ENCODE measurements around the gene PTBP3. TPM values are rescaled to one million over a fixed set of nuclear protein-coding genes. Genes with fewer than 3 reads are reported as not detected.

Gene PTBP3
- total RNA-seq, 1 donor from 2014 or later = 94.0 TPM

GRCh38 chr9:112332214-112332613 is 1.2 kb downstream of the PTBP3 start:
- H3K36me3 Mint-ChIP-seq (ENCODE audit: low read depth, unreplicated experiment) = peaks cover 5% of the 10 kb centered on the region
- H3K9me3 Mint-ChIP-seq (ENCODE audit: unreplicated experiment) = no peaks in the 10 kb centered on the region
- H3K4me3 Mint-ChIP-seq (ENCODE audit: unreplicated experiment) = peak overlapping the region; percentile 99
- DNase-seq (ENCODE audit: low spot score) = no peak
- H3K4me1 Mint-ChIP-seq (ENCODE audit: unreplicated experiment) = peaks cover 27% of the 10 kb centered on the region
- no peak for TF ChIP-seq CTCF (IDR thresholded peaks at IDR 0.05; ENCODE audit: unreplicated experiment)
- H3K27me3 Mint-ChIP-seq (ENCODE audit: unreplicated experiment) = peaks cover 12% of the 10 kb centered on the region
- H3K27ac Mint-ChIP-seq (ENCODE audit: unreplicated experiment) = peak overlapping the region; percentile 97

- H3K4me3 Mint-ChIP-seq (ENCODE audit: unreplicated experiment) = peak overlapping the region; percentile 99
- H3K27ac Mint-ChIP-seq (ENCODE audit: unreplicated experiment) = no peak overlapping the region
- peaks cover 27% of the 10 kb centered on the region for H3K4me1 Mint-ChIP-seq (ENCODE audit: unreplicated experiment)
- H3K9me3 Mint-ChIP-seq (ENCODE audit: unreplicated experiment) = no peaks in the 10 kb centered on the region
- DNase-seq (ENCODE audit: low spot score) = no peak
- no peak for TF ChIP-seq CTCF (IDR thresholded peaks at IDR 0.05; ENCODE audit: unreplicated experiment)
- H3K36me3 Mint-ChIP-seq (ENCODE audit: low read depth, unreplicated experiment) = peaks cover 5% of the 10 kb centered on the region
- peaks cover 12% of the 10 kb centered on the region for H3K27me3 Mint-ChIP-seq (ENCODE audit: unreplicated experiment)
Measured at GRCh38 chr9:112331674-112331952, 1.8 kb downstream of the PTBP3 start.

GRCh38 chr9:112328545-112328944 is 4.9 kb downstream of the PTBP3 start:
- H3K27me3 Mint-ChIP-seq (ENCODE audit: unreplicated experiment) = peaks cover 5% of the 10 kb centered on the region
- H3K36me3 Mint-ChIP-seq (ENCODE audit: low read depth, unreplicated experiment) = peaks cover 5% of the 10 kb centered on the region
- no peak for DNase-seq (ENCODE audit: low spot score)
- no peak for TF ChIP-seq CTCF (IDR thresholded peaks at IDR 0.05; ENCODE audit: unreplicated experiment)
- no peak overlapping the region for H3K4me3 Mint-ChIP-seq (ENCODE audit: unreplicated experiment)
- peaks cover 34% of the 10 kb centered on the region for H3K4me1 Mint-ChIP-seq (ENCODE audit: unreplicated experiment)
- no peaks in the 10 kb centered on the region for H3K9me3 Mint-ChIP-seq (ENCODE audit: unreplicated experiment)
- no peak overlapping the region for H3K27ac Mint-ChIP-seq (ENCODE audit: unreplicated experiment)

GRCh38 chr9:112327718-112328450 is 5.5 kb downstream of the PTBP3 start:
- no peak overlapping the region for H3K27ac Mint-ChIP-seq (ENCODE audit: unreplicated experiment)
- no peak for DNase-seq (ENCODE audit: low spot score)
- H3K27me3 Mint-ChIP-seq (ENCODE audit: unreplicated experiment) = peaks cover 6% of the 10 kb centered on the region
- TF ChIP-seq CTCF (IDR thresholded peaks at IDR 0.05; ENCODE audit: unreplicated experiment) = no peak
- no peaks in the 10 kb centered on the region for H3K9me3 Mint-ChIP-seq (ENCODE audit: unreplicated experiment)
- H3K36me3 Mint-ChIP-seq (ENCODE audit: low read depth, unreplicated experiment) = peaks cover 5% of the 10 kb centered on the region
- no peak overlapping the region for H3K4me3 Mint-ChIP-seq (ENCODE audit: unreplicated experiment)
- peaks cover 39% of the 10 kb centered on the region for H3K4me1 Mint-ChIP-seq (ENCODE audit: unreplicated experiment)

GRCh38 chr9:112326194-112326593 is 7.2 kb downstream of the PTBP3 start:
- no peak for DNase-seq (ENCODE audit: low spot score)
- peaks cover 4% of the 10 kb centered on the region for H3K27me3 Mint-ChIP-seq (ENCODE audit: unreplicated experiment)
- no peaks in the 10 kb centered on the region for H3K9me3 Mint-ChIP-seq (ENCODE audit: unreplicated experiment)
- H3K4me1 Mint-ChIP-seq (ENCODE audit: unreplicated experiment) = peaks cover 36% of the 10 kb centered on the region
- H3K4me3 Mint-ChIP-seq (ENCODE audit: unreplicated experiment) = peak overlapping the region; percentile 7
- no peaks in the 10 kb centered on the region for H3K36me3 Mint-ChIP-seq (ENCODE audit: low read depth, unreplicated experiment)
- H3K27ac Mint-ChIP-seq (ENCODE audit: unreplicated experiment) = no peak overlapping the region
- TF ChIP-seq CTCF (IDR thresholded peaks at IDR 0.05; ENCODE audit: unreplicated experiment) = no peak

Data from endothelial cell (in vitro differentiated cells).